K562 (cell line): ENCODE results near the gene ATXN1. TPM values are rescaled to one million over a fixed set of nuclear protein-coding genes. Genes with fewer than 3 reads are reported as not detected.
A peak's percentile ranks its signal among the peaks of the same experiment; 100 is the strongest.

Experiments used
- ARID1B ChIP-seq: fragments of 450-650 bp; IDR thresholded peaks from 2 replicates; pipeline ENCODE4 v1.6.1; 2016; ENCODE audit warnings: antibody characterized with exemption, mild to moderate bottlenecking, inconsistent platforms
- CEBPB ChIP-seq: fragments of 450-650 bp; IDR thresholded peaks from 2 replicates; pipeline ENCODE4 v1.6.1; 2016; ENCODE audit warnings: missing genetic modification characterization, missing compliant biosample characterization
- CEBPG ChIP-seq, 3 experiments: fragments of 200-800 bp in 1 of 3; sonication (Bioruptor generic) in 1 of 3; sonication (generic) in 1 of 3; formaldehyde crosslinking in 1 of 3; IDR thresholded peaks in 2 of 3; conservative IDR thresholded peaks in 1 of 3; 2 replicates each; pipeline versions ENCODE4 v1.6.1 to v1.8.0; 2016 to 2022; ENCODE audit warnings: missing compliant biosample characterization in 2 of 3, missing genetic modification characterization in 2 of 3, mild to moderate bottlenecking in 1 of 3, missing genetic modification reagents in 1 of 3
- DACH1 ChIP-seq: fragments of 450-650 bp; IDR thresholded peaks from 2 replicates; pipeline ENCODE4 v1.6.1; 2018; ENCODE audit not compliant: partially characterized antibody
- EHMT2 ChIP-seq: fragments of 450-650 bp; IDR thresholded peaks from 2 replicates; pipeline ENCODE4 v1.6.1; 2018; ENCODE audit warnings: antibody characterized with exemption
- ELF2 ChIP-seq: fragments of 250-450 bp; sonication (Bioruptor Pico); IDR thresholded peaks from 2 replicates; pipeline ENCODE4 v1.5.0; 2021; ENCODE audit warnings: mild to moderate bottlenecking
- HNRNPH1 ChIP-seq: fragments of 200-400 bp; formaldehyde crosslinking; optimal IDR thresholded peaks from 2 replicates; pipeline ENCODE3; 2017; ENCODE audit warnings: low read depth, mild to moderate bottlenecking, low read length, moderate library complexity
- NRF1 ChIP-seq, 2 experiments: fragments of 450-650 bp; IDR thresholded peaks in 1 of 2; conservative IDR thresholded peaks in 1 of 2; 2 replicates each; pipeline ENCODE4 v1.6.1; 2014; ENCODE audit warnings: mild to moderate bottlenecking in 2 of 2
- SMARCE1 ChIP-seq: fragments of 450-650 bp; IDR thresholded peaks from 2 replicates; pipeline ENCODE4 v1.7.1; 2016; ENCODE audit warnings: mild to moderate bottlenecking
- TAL1 ChIP-seq: fragments of 450-650 bp; IDR thresholded peaks from 2 replicates; pipeline ENCODE4 v1.6.1; 2016; ENCODE audit warnings: mild to moderate bottlenecking
- polyA plus RNA-seq, 8 experiments: library from polyadenylated mRNA; depleted of rRNA in 4 of 8; stranded (reverse) in 5 of 8; unstranded in 3 of 8; fragments of >200 nt; fragmentation: Nextera tagmentation in 2 of 8; fragmentation: Illumina TruSeq in 1 of 8; extraction: Ambion mirVana in 2 of 8; extraction: Trizol in 1 of 8; gene quantifications; 2 replicates each; pipeline versions ENCODE4 v1.2.1 to v1.2.3, GENCODE V29; 2011 to 2014; ENCODE audit warnings: inconsistent platforms in 1 of 8, missing spikeins in 1 of 8
- total RNA-seq, 7 experiments: library from RNA; depleted of rRNA in 6 of 7; stranded (reverse); fragments of >200 nt in 6 of 7; fragmentation: Illumina TruSeq in 2 of 7; extraction: Trizol in 2 of 7; gene quantifications; 2 replicates each; pipeline versions ENCODE4 v1.2.1 to v1.2.3, GENCODE V29; 2011 to 2021; ENCODE audit warnings: low replicate concordance in 1 of 7
- TF ChIP-seq, protein P1 (sequence below): sonication (generic); formaldehyde crosslinking; IDR thresholded peaks from 2 replicates; pipeline ENCODE4 v1.8.0; 2022; ENCODE audit warnings: missing genetic modification reagents, mild to moderate bottlenecking, moderate library complexity, borderline replicate concordance
- TF ChIP-seq, protein P2 (sequence below): fragments of 450-650 bp; IDR thresholded peaks from 2 replicates; pipeline ENCODE4 v1.6.1; 2016; ENCODE audit warnings: mild to moderate bottlenecking, moderate library complexity
- TF ChIP-seq, protein P3 (sequence below): sonication (generic); formaldehyde crosslinking; IDR thresholded peaks from 2 replicates; pipeline ENCODE4 v1.8.1; 2023; ENCODE audit warnings: mild to moderate bottlenecking, missing genetic modification reagents

ATXN1 gene
- total and polyA plus RNA-seq, 9 of the 15 experiments (the other 6 are each of a cell fraction or from before 2014, with no cell fraction given), result under 0.01 to 1.2 (median 0.58) TPM

DNA sequence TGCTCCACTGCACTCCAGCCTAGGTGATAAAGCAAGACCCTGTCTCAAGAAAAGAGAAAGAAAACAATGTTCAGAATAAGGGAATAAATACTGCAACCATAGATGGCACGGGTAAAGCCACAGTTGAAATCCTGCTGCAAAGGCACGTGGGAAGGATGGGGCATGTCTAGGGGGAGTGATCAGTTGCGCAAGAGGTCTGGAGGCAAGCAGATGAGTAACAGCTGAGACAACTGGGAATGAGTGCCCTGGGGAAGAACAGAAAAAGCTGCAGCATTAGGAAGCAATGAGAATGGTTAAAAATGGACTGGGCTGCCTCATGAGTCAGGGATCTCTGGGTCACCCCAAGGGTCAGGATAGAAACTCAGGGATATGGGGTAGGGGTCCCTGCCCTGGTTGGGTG is 426.6 kb downstream of the ATXN1 start (continued):
- TF ChIP-seq, protein P1, sequence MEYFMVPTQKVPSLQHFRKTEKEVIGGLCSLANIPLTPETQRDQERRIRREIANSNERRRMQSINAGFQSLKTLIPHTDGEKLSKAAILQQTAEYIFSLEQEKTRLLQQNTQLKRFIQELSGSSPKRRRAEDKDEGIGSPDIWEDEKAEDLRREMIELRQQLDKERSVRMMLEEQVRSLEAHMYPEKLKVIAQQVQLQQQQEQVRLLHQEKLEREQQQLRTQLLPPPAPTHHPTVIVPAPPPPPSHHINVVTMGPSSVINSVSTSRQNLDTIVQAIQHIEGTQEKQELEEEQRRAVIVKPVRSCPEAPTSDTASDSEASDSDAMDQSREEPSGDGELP (CRISPR knock-in tag), result peak; percentile 55; the same call in 1 of the 2 replicates
- TF ChIP-seq TAL1 (no peak), EHMT2 (peak; percentile 33; the same call in 1 of the 2 replicates), SMARCE1 (peak; percentile 16; the same call in 1 of the 2 replicates), ELF2 (CRISPR knock-in tag) (no peak), DACH1 (peak; percentile 39), CEBPB (tag) (peak; percentile 99), NRF1 (conservative IDR thresholded peaks at IDR 0.05 in 1 of 2, IDR thresholded peaks at IDR 0.05 in 1 of 2) (0 out of 4 replicates have a peak, but pooled peaks of 1 of the 2 experiments have one; percentile 16), ARID1B (peak; percentile 22; the same call in 1 of the 2 replicates), HNRNPH1 (no peak), CEBPG (CRISPR knock-in tag; IDR thresholded peaks at IDR 0.05) (peak; percentile 92), CEBPG (tag; conservative IDR thresholded peaks at IDR 0.05 in 1 of 2, IDR thresholded peaks at IDR 0.05 in 1 of 2) (peak; percentile 98 to 99)
- TF ChIP-seq, protein P2, sequence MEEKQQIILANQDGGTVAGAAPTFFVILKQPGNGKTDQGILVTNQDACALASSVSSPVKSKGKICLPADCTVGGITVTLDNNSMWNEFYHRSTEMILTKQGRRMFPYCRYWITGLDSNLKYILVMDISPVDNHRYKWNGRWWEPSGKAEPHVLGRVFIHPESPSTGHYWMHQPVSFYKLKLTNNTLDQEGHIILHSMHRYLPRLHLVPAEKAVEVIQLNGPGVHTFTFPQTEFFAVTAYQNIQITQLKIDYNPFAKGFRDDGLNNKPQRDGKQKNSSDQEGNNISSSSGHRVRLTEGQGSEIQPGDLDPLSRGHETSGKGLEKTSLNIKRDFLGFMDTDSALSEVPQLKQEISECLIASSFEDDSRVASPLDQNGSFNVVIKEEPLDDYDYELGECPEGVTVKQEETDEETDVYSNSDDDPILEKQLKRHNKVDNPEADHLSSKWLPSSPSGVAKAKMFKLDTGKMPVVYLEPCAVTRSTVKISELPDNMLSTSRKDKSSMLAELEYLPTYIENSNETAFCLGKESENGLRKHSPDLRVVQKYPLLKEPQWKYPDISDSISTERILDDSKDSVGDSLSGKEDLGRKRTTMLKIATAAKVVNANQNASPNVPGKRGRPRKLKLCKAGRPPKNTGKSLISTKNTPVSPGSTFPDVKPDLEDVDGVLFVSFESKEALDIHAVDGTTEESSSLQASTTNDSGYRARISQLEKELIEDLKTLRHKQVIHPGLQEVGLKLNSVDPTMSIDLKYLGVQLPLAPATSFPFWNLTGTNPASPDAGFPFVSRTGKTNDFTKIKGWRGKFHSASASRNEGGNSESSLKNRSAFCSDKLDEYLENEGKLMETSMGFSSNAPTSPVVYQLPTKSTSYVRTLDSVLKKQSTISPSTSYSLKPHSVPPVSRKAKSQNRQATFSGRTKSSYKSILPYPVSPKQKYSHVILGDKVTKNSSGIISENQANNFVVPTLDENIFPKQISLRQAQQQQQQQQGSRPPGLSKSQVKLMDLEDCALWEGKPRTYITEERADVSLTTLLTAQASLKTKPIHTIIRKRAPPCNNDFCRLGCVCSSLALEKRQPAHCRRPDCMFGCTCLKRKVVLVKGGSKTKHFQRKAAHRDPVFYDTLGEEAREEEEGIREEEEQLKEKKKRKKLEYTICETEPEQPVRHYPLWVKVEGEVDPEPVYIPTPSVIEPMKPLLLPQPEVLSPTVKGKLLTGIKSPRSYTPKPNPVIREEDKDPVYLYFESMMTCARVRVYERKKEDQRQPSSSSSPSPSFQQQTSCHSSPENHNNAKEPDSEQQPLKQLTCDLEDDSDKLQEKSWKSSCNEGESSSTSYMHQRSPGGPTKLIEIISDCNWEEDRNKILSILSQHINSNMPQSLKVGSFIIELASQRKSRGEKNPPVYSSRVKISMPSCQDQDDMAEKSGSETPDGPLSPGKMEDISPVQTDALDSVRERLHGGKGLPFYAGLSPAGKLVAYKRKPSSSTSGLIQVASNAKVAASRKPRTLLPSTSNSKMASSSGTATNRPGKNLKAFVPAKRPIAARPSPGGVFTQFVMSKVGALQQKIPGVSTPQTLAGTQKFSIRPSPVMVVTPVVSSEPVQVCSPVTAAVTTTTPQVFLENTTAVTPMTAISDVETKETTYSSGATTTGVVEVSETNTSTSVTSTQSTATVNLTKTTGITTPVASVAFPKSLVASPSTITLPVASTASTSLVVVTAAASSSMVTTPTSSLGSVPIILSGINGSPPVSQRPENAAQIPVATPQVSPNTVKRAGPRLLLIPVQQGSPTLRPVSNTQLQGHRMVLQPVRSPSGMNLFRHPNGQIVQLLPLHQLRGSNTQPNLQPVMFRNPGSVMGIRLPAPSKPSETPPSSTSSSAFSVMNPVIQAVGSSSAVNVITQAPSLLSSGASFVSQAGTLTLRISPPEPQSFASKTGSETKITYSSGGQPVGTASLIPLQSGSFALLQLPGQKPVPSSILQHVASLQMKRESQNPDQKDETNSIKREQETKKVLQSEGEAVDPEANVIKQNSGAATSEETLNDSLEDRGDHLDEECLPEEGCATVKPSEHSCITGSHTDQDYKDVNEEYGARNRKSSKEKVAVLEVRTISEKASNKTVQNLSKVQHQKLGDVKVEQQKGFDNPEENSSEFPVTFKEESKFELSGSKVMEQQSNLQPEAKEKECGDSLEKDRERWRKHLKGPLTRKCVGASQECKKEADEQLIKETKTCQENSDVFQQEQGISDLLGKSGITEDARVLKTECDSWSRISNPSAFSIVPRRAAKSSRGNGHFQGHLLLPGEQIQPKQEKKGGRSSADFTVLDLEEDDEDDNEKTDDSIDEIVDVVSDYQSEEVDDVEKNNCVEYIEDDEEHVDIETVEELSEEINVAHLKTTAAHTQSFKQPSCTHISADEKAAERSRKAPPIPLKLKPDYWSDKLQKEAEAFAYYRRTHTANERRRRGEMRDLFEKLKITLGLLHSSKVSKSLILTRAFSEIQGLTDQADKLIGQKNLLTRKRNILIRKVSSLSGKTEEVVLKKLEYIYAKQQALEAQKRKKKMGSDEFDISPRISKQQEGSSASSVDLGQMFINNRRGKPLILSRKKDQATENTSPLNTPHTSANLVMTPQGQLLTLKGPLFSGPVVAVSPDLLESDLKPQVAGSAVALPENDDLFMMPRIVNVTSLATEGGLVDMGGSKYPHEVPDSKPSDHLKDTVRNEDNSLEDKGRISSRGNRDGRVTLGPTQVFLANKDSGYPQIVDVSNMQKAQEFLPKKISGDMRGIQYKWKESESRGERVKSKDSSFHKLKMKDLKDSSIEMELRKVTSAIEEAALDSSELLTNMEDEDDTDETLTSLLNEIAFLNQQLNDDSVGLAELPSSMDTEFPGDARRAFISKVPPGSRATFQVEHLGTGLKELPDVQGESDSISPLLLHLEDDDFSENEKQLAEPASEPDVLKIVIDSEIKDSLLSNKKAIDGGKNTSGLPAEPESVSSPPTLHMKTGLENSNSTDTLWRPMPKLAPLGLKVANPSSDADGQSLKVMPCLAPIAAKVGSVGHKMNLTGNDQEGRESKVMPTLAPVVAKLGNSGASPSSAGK, result peak; percentile 21; the same call in 1 of the 2 replicates
- TF ChIP-seq, protein P3, sequence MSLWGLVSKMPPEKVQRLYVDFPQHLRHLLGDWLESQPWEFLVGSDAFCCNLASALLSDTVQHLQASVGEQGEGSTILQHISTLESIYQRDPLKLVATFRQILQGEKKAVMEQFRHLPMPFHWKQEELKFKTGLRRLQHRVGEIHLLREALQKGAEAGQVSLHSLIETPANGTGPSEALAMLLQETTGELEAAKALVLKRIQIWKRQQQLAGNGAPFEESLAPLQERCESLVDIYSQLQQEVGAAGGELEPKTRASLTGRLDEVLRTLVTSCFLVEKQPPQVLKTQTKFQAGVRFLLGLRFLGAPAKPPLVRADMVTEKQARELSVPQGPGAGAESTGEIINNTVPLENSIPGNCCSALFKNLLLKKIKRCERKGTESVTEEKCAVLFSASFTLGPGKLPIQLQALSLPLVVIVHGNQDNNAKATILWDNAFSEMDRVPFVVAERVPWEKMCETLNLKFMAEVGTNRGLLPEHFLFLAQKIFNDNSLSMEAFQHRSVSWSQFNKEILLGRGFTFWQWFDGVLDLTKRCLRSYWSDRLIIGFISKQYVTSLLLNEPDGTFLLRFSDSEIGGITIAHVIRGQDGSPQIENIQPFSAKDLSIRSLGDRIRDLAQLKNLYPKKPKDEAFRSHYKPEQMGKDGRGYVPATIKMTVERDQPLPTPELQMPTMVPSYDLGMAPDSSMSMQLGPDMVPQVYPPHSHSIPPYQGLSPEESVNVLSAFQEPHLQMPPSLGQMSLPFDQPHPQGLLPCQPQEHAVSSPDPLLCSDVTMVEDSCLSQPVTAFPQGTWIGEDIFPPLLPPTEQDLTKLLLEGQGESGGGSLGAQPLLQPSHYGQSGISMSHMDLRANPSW (CRISPR knock-in tag), result no peak
